Endothelial cell of umbilical vein (primary cell): ENCODE measurements around the gene RGS11.

Source experiments
- EZH2 ChIP-seq: IDR thresholded peaks from 2 replicates; pipeline ENCODE4 v1.6.1; 2012; ENCODE audit warnings: borderline replicate concordance, low read depth, mild to moderate bottlenecking, moderate library complexity, low read length, inconsistent platforms; ENCODE audit not compliant: severe bottlenecking
- FOS ChIP-seq: IDR thresholded peaks from 2 replicates; pipeline ENCODE4 v1.6.1; 2011; ENCODE audit warnings: mild to moderate bottlenecking, low read length, moderate library complexity, borderline replicate concordance; ENCODE audit not compliant: insufficient read depth
- JUN ChIP-seq: IDR thresholded peaks from 2 replicates; pipeline ENCODE4 v1.6.1; 2011; ENCODE audit warnings: borderline replicate concordance, low read depth; ENCODE audit not compliant: insufficient read length, insufficient read depth
- MAX ChIP-seq: IDR thresholded peaks from 2 replicates; pipeline ENCODE4 v1.6.1; 2011; ENCODE audit not compliant: insufficient read depth, insufficient read length
- MYC ChIP-seq: IDR thresholded peaks from one replicate; pipeline ENCODE4 v1.6.1; 2011; ENCODE audit warnings: mild to moderate bottlenecking, low read depth, low read length
- POLR2A ChIP-seq: IDR thresholded peaks from 2 replicates; pipeline ENCODE4 v1.6.1; 2012; ENCODE audit warnings: low read depth, mild to moderate bottlenecking, control low read depth, low read length
- POLR2AphosphoS5 ChIP-seq: IDR thresholded peaks from 2 replicates; pipeline ENCODE4 v1.6.1; 2012; ENCODE audit warnings: low read depth, mild to moderate bottlenecking, control low read depth, low read length, moderate library complexity; ENCODE audit not compliant: insufficient read depth
- TF ChIP-seq, protein P1 (sequence below), 2 donors: IDR thresholded peaks; 1 replicate in 1 of 2; 2 replicates in 1 of 2; pipeline ENCODE4 v1.5.1; 2011; ENCODE audit warnings: low read length in 2 of 2, mild to moderate bottlenecking in 2 of 2, moderate library complexity in 2 of 2, control low read depth in 1 of 2, inconsistent platforms in 1 of 2, low read depth in 1 of 2; ENCODE audit not compliant: insufficient read depth in 1 of 2; ENCODE audit errors: extremely low read depth in 1 of 2

GRCh38 chr16:254461-254860, 21.3 kb downstream of the RGS11 start:
- TF ChIP-seq POLR2A (no peak), EZH2 (no peak), MYC (no peak), POLR2AphosphoS5 (no peak), JUN (no peak), MAX (no peak), FOS (no peak)
- TF ChIP-seq, protein P1, sequence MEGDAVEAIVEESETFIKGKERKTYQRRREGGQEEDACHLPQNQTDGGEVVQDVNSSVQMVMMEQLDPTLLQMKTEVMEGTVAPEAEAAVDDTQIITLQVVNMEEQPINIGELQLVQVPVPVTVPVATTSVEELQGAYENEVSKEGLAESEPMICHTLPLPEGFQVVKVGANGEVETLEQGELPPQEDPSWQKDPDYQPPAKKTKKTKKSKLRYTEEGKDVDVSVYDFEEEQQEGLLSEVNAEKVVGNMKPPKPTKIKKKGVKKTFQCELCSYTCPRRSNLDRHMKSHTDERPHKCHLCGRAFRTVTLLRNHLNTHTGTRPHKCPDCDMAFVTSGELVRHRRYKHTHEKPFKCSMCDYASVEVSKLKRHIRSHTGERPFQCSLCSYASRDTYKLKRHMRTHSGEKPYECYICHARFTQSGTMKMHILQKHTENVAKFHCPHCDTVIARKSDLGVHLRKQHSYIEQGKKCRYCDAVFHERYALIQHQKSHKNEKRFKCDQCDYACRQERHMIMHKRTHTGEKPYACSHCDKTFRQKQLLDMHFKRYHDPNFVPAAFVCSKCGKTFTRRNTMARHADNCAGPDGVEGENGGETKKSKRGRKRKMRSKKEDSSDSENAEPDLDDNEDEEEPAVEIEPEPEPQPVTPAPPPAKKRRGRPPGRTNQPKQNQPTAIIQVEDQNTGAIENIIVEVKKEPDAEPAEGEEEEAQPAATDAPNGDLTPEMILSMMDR (IDR thresholded peaks at IDR 0.05; ENCODE audit: extremely low read depth in 1 of 2, insufficient read depth in 1 of 2, low read depth in 1 of 2, low read length in 2 of 2): no peak
